ENCODE data around the gene RPS6KA2. TPM values are rescaled to one million over a fixed set of nuclear protein-coding genes. Genes with fewer than 3 reads are reported as not detected.

The RPS6KA2 gene
- total and polyA plus RNA-seq, 2 donors (not counting 3 experiments of a cell fraction or from before 2014, with no cell fraction given) = 54.5 to 75.8 TPM

DNA sequence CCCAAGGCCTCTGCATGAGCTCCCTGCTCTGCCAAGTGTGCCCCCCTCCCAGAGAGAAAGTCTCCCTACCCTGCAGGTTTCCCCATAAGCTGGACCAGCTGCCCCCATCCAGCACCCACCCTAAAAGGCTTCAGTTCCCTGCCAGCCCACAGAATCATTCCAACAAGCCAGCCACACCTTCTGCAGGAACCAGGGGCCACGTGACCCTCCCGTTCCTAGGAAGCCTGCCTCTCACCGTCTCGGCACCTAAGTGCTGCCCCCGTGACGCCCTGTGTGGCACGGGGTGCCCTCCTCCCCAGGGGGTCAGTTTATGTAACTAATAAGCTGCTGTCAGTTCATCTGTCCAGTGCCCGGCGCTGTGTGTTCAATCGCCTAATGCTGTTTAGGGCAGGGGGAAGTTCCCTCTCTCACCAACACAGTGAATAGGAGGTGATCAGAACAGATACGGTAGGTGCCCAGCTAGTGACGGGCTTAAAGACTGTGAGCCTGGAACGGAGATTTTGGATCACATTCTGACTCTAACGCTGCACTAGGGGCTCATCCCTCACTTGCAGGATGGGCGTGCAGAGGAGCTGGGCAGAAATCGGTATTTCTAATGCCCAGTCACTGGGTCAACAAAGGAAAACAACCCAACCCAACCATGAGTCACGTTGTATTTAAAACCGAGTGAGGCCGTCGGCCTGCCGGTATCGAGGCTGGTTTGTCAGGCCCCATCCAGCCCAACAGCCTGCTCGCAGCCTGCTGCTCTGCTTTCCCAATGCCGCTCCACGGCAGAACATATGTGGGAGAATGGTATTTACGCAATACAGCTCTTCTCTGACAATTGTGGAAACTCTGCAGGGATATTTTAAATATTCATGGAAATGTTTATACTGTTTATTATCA lies 96.6 kb downstream of the RPS6KA2 start:
- Histone ChIP-seq H3K4me1 (ENCODE audit: control insufficient read depth, extremely low read depth, insufficient read depth, low read length) (no peaks in the 10 kb centered on the region), H3K79me2 (ENCODE audit: control insufficient read depth, insufficient read depth, low read length) (no peaks in the 10 kb centered on the region), H3K9ac (replicated peaks; ENCODE audit: extremely low read depth, insufficient read depth, low read length) (no peak overlapping the region), H3K4me2 (ENCODE audit: insufficient read depth, low read length) (no peak overlapping the region), H3K4me3 (replicated peaks in 1 of 3; ENCODE audit: insufficient read depth in 1 of 3, low read depth in 1 of 3, low read length in 3 of 3) (no peak overlapping the region), H3K27ac (ENCODE audit: insufficient read depth, low read depth, low read length) (no peak overlapping the region), H4K20me1 (replicated peaks; ENCODE audit: control insufficient read depth, extremely low read depth, insufficient read depth, low read length) (no peaks in the 10 kb centered on the region), H3K9me3 (replicated peaks; ENCODE audit: control insufficient read depth, insufficient read depth, low read length) (no peaks in the 10 kb centered on the region), H3K36me3 (ENCODE audit: control insufficient read depth in 2 of 2, extremely low read depth in 1 of 2, insufficient read depth in 2 of 2, low read length in 2 of 2) (peaks cover 2 to 28% of the 10 kb centered on the region in 2 experiments), H2AFZ (ENCODE audit: low read depth, low read length) (no peak overlapping the region), H3K27me3 (ENCODE audit: control insufficient read depth in 2 of 2, insufficient read depth in 2 of 2, low read length in 2 of 2) (no peaks in the 10 kb centered on the region), H3K9me1 (replicated peaks; ENCODE audit: control insufficient read depth, extremely low read depth, insufficient read depth, low read length) (no peaks in the 10 kb centered on the region)
- FAIRE-seq = no peak
- dilution Hi-C loops (cut with MboI; ENCODE audit: extremely low pct_ligation_motif_present, low sequenced_read_pairs) = no loop called here
- ChIA-PET POLR2A (no interaction called here), CTCF (no interaction called here)
- intact Hi-C loops (cut with micrococcal nuclease) = no loop called here
- TF ChIP-seq MYC (IDR thresholded peaks at IDR 0.05; ENCODE audit: low read depth, low read length) (no peak), GATA2 (IDR thresholded peaks at IDR 0.05; ENCODE audit: insufficient read depth, insufficient read length, low read depth, low read length) (no peak), EZH2 (IDR thresholded peaks at IDR 0.05; ENCODE audit: borderline replicate concordance, low read depth, low read length, severe bottlenecking) (no peak), POLR2AphosphoS5 (IDR thresholded peaks at IDR 0.05; ENCODE audit: insufficient read depth, low read depth, low read length) (no peak), JUN (IDR thresholded peaks at IDR 0.05; ENCODE audit: borderline replicate concordance, insufficient read depth, insufficient read length, low read depth) (no peak), POLR2A (IDR thresholded peaks at IDR 0.05; ENCODE audit: low read depth, low read length) (no peak), FOS (IDR thresholded peaks at IDR 0.05; ENCODE audit: borderline replicate concordance, insufficient read depth, low read length) (no peak)
- TF ChIP-seq, protein P1, sequence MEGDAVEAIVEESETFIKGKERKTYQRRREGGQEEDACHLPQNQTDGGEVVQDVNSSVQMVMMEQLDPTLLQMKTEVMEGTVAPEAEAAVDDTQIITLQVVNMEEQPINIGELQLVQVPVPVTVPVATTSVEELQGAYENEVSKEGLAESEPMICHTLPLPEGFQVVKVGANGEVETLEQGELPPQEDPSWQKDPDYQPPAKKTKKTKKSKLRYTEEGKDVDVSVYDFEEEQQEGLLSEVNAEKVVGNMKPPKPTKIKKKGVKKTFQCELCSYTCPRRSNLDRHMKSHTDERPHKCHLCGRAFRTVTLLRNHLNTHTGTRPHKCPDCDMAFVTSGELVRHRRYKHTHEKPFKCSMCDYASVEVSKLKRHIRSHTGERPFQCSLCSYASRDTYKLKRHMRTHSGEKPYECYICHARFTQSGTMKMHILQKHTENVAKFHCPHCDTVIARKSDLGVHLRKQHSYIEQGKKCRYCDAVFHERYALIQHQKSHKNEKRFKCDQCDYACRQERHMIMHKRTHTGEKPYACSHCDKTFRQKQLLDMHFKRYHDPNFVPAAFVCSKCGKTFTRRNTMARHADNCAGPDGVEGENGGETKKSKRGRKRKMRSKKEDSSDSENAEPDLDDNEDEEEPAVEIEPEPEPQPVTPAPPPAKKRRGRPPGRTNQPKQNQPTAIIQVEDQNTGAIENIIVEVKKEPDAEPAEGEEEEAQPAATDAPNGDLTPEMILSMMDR (IDR thresholded peaks at IDR 0.05; ENCODE audit: extremely low read depth in 1 of 2, insufficient read depth in 1 of 2, low read depth in 1 of 2, low read length in 2 of 2) = no peak
- TF ChIP-seq, protein P2, sequence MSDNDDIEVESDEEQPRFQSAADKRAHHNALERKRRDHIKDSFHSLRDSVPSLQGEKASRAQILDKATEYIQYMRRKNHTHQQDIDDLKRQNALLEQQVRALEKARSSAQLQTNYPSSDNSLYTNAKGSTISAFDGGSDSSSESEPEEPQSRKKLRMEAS (IDR thresholded peaks at IDR 0.05; ENCODE audit: insufficient read depth, insufficient read length) = no peak
- BruUV-seq (replicated peaks) = no TSS peak
- no peak for DNase-seq (ENCODE audit: low read depth, low spot score)

All from endothelial cell of umbilical vein (primary cell).